H9 (cell line): ENCODE measurements around the gene MTG2. TPM values are rescaled to one million over a fixed set of nuclear protein-coding genes. Genes with fewer than 3 reads are reported as not detected.

Experiments
- DNase-seq: peaks from one replicate; pipeline ENCODE4 v3.0.0-alpha.2; 2017
- H2AFZ ChIP-seq: one replicate; pipeline ENCODE4 v1.6.1; 2013; ENCODE audit warnings: mild to moderate bottlenecking, low read length, control low read depth, moderate library complexity
- H2AK5ac ChIP-seq: 2 replicates; pipeline ENCODE4 v1.6.1; 2013; ENCODE audit warnings: low read length, control low read depth, mixed read lengths; ENCODE audit not compliant: insufficient read length
- H2BK120ac ChIP-seq: one replicate; pipeline ENCODE4 v1.6.1; 2013; ENCODE audit warnings: low read depth, mild to moderate bottlenecking, low read length, control low read depth, inconsistent platforms; ENCODE audit not compliant: poor library complexity, severe bottlenecking
- H2BK12ac ChIP-seq: 2 replicates; pipeline ENCODE4 v1.6.1; 2013; ENCODE audit warnings: low read length, control low read depth, mixed read lengths, low read depth; ENCODE audit not compliant: insufficient read length
- H2BK15ac ChIP-seq: 2 replicates; pipeline ENCODE4 v1.6.1; 2013; ENCODE audit warnings: low read depth, low read length, control low read depth
- H2BK20ac ChIP-seq: one replicate; pipeline ENCODE4 v1.6.1; 2013; ENCODE audit warnings: low read depth, mild to moderate bottlenecking, low read length, control low read depth, inconsistent platforms; ENCODE audit not compliant: poor library complexity, severe bottlenecking
- H2BK5ac ChIP-seq: 2 replicates; pipeline ENCODE4 v1.6.1; 2013; ENCODE audit warnings: low read length, control low read depth, mixed read lengths; ENCODE audit not compliant: insufficient read length
- H3K14ac ChIP-seq: 2 replicates; pipeline ENCODE4 v1.6.1; 2013; ENCODE audit warnings: low read length, control low read depth; ENCODE audit not compliant: insufficient read depth
- H3K18ac ChIP-seq: 2 replicates; pipeline ENCODE4 v1.6.1; 2013; ENCODE audit warnings: low read depth, mild to moderate bottlenecking, mixed read lengths, low read length, control low read depth; ENCODE audit not compliant: insufficient read length
- H3K23ac ChIP-seq: 2 replicates; pipeline ENCODE4 v1.6.1; 2013; ENCODE audit warnings: low read length, control low read depth, mixed read lengths, low read depth; ENCODE audit not compliant: insufficient read length
- H3K23me2 ChIP-seq: 2 replicates; pipeline ENCODE4 v1.6.1; 2013; ENCODE audit warnings: low read depth, mild to moderate bottlenecking, mixed read lengths, low read length, control low read depth; ENCODE audit not compliant: insufficient read length, poor library complexity, severe bottlenecking
- H3K27ac ChIP-seq: 2 replicates; pipeline ENCODE4 v1.5.1; 2013; ENCODE audit warnings: low read length, control low read depth, mixed read lengths, low read depth; ENCODE audit not compliant: insufficient read length
- H3K27me3 ChIP-seq: 2 replicates; pipeline ENCODE4 v1.6.1; 2013; ENCODE audit warnings: low read length, control low read depth, inconsistent platforms; ENCODE audit not compliant: insufficient read depth
- H3K4ac ChIP-seq: 2 replicates; pipeline ENCODE4 v1.6.1; 2013; ENCODE audit warnings: low read depth, mild to moderate bottlenecking, control low read depth, inconsistent platforms, low read length, moderate library complexity
- H3K4me1 ChIP-seq: 2 replicates; pipeline ENCODE4 v1.6.1; 2013; ENCODE audit warnings: low read length, control low read depth, inconsistent platforms; ENCODE audit not compliant: insufficient read depth
- H3K4me2 ChIP-seq: 2 replicates; pipeline ENCODE4 v1.6.1; 2013; ENCODE audit warnings: low read length, control low read depth, mixed read lengths; ENCODE audit not compliant: insufficient read length, insufficient read depth
- H3K56ac ChIP-seq: 2 replicates; pipeline ENCODE4 v1.6.1; 2013; ENCODE audit warnings: low read depth, mild to moderate bottlenecking, mixed read lengths, low read length, control low read depth; ENCODE audit not compliant: insufficient read length
- H3K79me1 ChIP-seq: 2 replicates; pipeline ENCODE4 v1.6.1; 2013; ENCODE audit warnings: low read depth, mild to moderate bottlenecking, moderate library complexity, low read length, control low read depth, inconsistent platforms; ENCODE audit not compliant: insufficient read depth, poor library complexity, severe bottlenecking
- H3K79me2 ChIP-seq: 2 replicates; pipeline ENCODE4 v1.6.1; 2013; ENCODE audit warnings: low read length, control low read depth, inconsistent platforms; ENCODE audit not compliant: insufficient read depth
- H3K9ac ChIP-seq: 2 replicates; pipeline ENCODE4 v1.6.1; 2013; ENCODE audit warnings: low read length, control low read depth, mixed read lengths; ENCODE audit not compliant: insufficient read length; ENCODE audit errors: extremely low read depth
- H3K9me3 ChIP-seq: one replicate; pipeline ENCODE4 v1.6.1; 2013; ENCODE audit warnings: low read depth, low read length, inconsistent platforms; ENCODE audit not compliant: control insufficient read depth
- H3T11ph ChIP-seq: one replicate; pipeline ENCODE4 v1.6.1; 2013; ENCODE audit warnings: mild to moderate bottlenecking, low read length, control low read depth, inconsistent platforms
- H4K20me1 ChIP-seq: one replicate; pipeline ENCODE4 v1.6.1; 2013; ENCODE audit not compliant: control insufficient read depth, insufficient read length, insufficient read depth
- H4K5ac ChIP-seq: 2 replicates; pipeline ENCODE4 v1.6.1; 2013; ENCODE audit warnings: low read depth, mild to moderate bottlenecking, mixed read lengths, low read length, control low read depth; ENCODE audit not compliant: insufficient read length
- H4K8ac ChIP-seq: replicated peaks from 2 replicates; pipeline ENCODE4 v1.6.1; 2013; ENCODE audit warnings: low read length, control low read depth, mixed read lengths, low read depth; ENCODE audit not compliant: insufficient read length
- H4K91ac ChIP-seq: 2 replicates; pipeline ENCODE4 v1.6.1; 2013; ENCODE audit warnings: low read depth, mild to moderate bottlenecking, moderate library complexity, mixed read lengths, low read length, control low read depth; ENCODE audit not compliant: insufficient read length
- H3K27ac Mint-ChIP-seq, 3 experiments: 2 replicates in 2 of 3; 3 replicates in 1 of 3; pipeline ENCODE4 v1.8.0; 2020 to 2021; ENCODE audit warnings: mixed read lengths in 3 of 3, mild to moderate bottlenecking in 1 of 3, moderate library complexity in 1 of 3
- H3K27me3 Mint-ChIP-seq: 2 replicates; pipeline ENCODE4 v1.8.0; 2021; ENCODE audit warnings: low read depth, mild to moderate bottlenecking, moderate library complexity, mixed read lengths
- H3K36me3 Mint-ChIP-seq, 3 experiments: 2 replicates in 2 of 3; 3 replicates in 1 of 3; pipeline ENCODE4 v1.8.0; 2020 to 2021; ENCODE audit warnings: low read depth in 3 of 3, mixed read lengths in 3 of 3; ENCODE audit not compliant: insufficient read depth in 1 of 3
- H3K4me1 Mint-ChIP-seq, 2 experiments: 2 replicates each; pipeline ENCODE4 v1.8.0; 2020; ENCODE audit warnings: mixed read lengths in 2 of 2
- H3K4me3 Mint-ChIP-seq, 2 experiments: 2 replicates in 1 of 2; 3 replicates in 1 of 2; pipeline ENCODE4 v1.8.0; 2020 to 2021; ENCODE audit warnings: mild to moderate bottlenecking in 2 of 2, mixed read lengths in 2 of 2, moderate library complexity in 1 of 2
- H3K9me3 Mint-ChIP-seq, 2 experiments: 2 replicates in 1 of 2; 3 replicates in 1 of 2; pipeline ENCODE4 v1.8.0; 2020; ENCODE audit warnings: mild to moderate bottlenecking in 2 of 2, mixed read lengths in 2 of 2, moderate library complexity in 1 of 2
- WGBS: extraction: QIAGEN DNeasy Blood & Tissue Kit; methylation state at CpG from one replicate; pipeline ENCODE4 v1.1.7; 2013; ENCODE audit warnings: missing lambda C conversion rate, low lambda C conversion rate, mixed read lengths; ENCODE audit not compliant: insufficient read length; ENCODE audit errors: extremely low coverage; 5-methylcytosine and 5-hydroxymethylcytosine counted together
- total RNA-seq: library from RNA; stranded (reverse); gene quantifications from 2 replicates; pipeline ENCODE4 v1.2.1, GENCODE V29; 2021
- TF ChIP-seq, protein P1 (sequence below): fragments of 200-600 bp; sonication (generic); conservative IDR thresholded peaks from 3 replicates; pipeline ENCODE4 v1.8.0; 2021; ENCODE audit warnings: antibody characterized with exemption, mild to moderate bottlenecking

Gene MTG2
- total RNA-seq, 1 experiment from 2014 or later: 25.1 TPM

DNA sequence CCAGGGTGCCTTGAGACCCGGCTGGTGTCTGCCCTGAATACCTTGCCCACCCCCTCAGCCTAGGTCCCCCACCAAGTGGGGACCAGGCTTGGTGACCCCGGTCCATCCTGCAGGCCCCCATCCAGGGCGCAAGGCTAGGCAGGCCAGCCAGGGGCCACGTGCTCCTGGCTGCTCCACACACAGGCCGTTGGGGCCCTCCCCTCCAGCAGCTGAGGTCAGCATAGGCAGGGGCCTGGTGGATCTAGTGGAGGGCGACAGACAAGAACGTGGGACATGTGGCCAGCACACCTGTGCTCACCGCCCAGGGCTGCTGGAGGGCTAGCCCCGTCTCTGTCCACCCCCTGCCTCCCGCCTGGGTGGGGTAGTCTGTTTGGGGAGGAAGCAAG is 44.8 kb downstream of the MTG2 start:
- WGBS: no CpG with 5 or more reads among the region's 10 CpGs
- Mint-ChIP-seq H3K27me3 (peaks cover 44% of the 10 kb centered on the region), H3K4me1 (peaks cover 2% of the 10 kb centered on the region in 2 experiments; a peak in 2 of 4 replicates), H3K27ac (no peak overlapping the region), H3K9me3 (no peaks in the 10 kb centered on the region), H3K36me3 (no peaks in the 10 kb centered on the region), H3K4me3 (no peak overlapping the region)
- Histone ChIP-seq H4K8ac (no peak overlapping the region), H3K18ac (no peak overlapping the region), H3K4me1 (no peaks in the 10 kb centered on the region; the same call in 1 of the 2 replicates), H3K79me2 (no peaks in the 10 kb centered on the region), H3K4ac (no peak overlapping the region), H2BK12ac (no peak overlapping the region), H4K20me1 (no peaks in the 10 kb centered on the region), H4K5ac (no peak overlapping the region), H2BK120ac (no peak overlapping the region), H3K9me3 (no peaks in the 10 kb centered on the region), H3K23ac (no peak overlapping the region), H3K4me2 (no peak overlapping the region), H3T11ph (no peak overlapping the region), H3K27me3 (no peaks in the 10 kb centered on the region; the same call in 1 of the 2 replicates), H3K79me1 (no peaks in the 10 kb centered on the region), H2AFZ (no peak overlapping the region), H2BK5ac (no peak overlapping the region), H3K9ac (no peak overlapping the region), H4K91ac (no peak overlapping the region), H3K56ac (no peak overlapping the region), H3K14ac (no peak overlapping the region), H3K23me2 (no peaks in the 10 kb centered on the region), H2BK15ac (no peak overlapping the region), H3K27ac (no peak overlapping the region), H2BK20ac (no peak overlapping the region), H2AK5ac (no peak overlapping the region)
- DNase-seq: no peak
- TF ChIP-seq, protein P1, sequence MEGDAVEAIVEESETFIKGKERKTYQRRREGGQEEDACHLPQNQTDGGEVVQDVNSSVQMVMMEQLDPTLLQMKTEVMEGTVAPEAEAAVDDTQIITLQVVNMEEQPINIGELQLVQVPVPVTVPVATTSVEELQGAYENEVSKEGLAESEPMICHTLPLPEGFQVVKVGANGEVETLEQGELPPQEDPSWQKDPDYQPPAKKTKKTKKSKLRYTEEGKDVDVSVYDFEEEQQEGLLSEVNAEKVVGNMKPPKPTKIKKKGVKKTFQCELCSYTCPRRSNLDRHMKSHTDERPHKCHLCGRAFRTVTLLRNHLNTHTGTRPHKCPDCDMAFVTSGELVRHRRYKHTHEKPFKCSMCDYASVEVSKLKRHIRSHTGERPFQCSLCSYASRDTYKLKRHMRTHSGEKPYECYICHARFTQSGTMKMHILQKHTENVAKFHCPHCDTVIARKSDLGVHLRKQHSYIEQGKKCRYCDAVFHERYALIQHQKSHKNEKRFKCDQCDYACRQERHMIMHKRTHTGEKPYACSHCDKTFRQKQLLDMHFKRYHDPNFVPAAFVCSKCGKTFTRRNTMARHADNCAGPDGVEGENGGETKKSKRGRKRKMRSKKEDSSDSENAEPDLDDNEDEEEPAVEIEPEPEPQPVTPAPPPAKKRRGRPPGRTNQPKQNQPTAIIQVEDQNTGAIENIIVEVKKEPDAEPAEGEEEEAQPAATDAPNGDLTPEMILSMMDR: no peak
